ENCODE results near the gene SLCO3A1.

The SLCO3A1 gene

GRCh38 chr15:92000709-92001108 lies 147.2 kb downstream of the SLCO3A1 start:
- DNase-seq (ENCODE audit: low spot score): no peak
- in situ Hi-C loops (cut with MboI; ENCODE audit: low sequenced_read_pairs, unreplicated experiment): no loop called here
- TF ChIP-seq, protein P1, sequence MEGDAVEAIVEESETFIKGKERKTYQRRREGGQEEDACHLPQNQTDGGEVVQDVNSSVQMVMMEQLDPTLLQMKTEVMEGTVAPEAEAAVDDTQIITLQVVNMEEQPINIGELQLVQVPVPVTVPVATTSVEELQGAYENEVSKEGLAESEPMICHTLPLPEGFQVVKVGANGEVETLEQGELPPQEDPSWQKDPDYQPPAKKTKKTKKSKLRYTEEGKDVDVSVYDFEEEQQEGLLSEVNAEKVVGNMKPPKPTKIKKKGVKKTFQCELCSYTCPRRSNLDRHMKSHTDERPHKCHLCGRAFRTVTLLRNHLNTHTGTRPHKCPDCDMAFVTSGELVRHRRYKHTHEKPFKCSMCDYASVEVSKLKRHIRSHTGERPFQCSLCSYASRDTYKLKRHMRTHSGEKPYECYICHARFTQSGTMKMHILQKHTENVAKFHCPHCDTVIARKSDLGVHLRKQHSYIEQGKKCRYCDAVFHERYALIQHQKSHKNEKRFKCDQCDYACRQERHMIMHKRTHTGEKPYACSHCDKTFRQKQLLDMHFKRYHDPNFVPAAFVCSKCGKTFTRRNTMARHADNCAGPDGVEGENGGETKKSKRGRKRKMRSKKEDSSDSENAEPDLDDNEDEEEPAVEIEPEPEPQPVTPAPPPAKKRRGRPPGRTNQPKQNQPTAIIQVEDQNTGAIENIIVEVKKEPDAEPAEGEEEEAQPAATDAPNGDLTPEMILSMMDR (IDR thresholded peaks at IDR 0.05; ENCODE audit: borderline replicate concordance, control extremely low read depth, extremely low read depth, insufficient read depth, missing control alignments): no peak

DNA sequence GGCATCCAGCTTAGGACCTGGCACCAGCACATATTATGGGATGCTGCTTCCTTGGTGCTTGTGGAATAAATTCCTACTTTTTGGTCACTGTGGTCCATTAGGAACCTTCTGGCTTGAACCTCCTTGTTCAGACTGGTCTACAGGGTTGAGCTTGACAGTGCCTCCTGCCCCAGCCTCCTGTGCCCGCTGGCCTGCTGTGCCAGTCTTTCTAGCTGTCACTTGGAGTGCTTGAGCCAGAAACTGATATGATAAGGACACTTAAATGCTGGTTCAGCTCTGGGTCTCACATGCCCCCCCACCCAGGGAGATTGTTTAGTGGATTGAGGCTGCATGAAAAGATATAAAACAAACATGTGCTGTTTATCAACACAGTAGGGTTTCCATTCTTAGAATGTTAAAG lies 147.8 kb downstream of the SLCO3A1 start:
- in situ Hi-C loops (cut with MboI; ENCODE audit: low sequenced_read_pairs, unreplicated experiment): no loop called here
- TF ChIP-seq, protein P1 (IDR thresholded peaks at IDR 0.05; ENCODE audit: borderline replicate concordance, control extremely low read depth, extremely low read depth, insufficient read depth, missing control alignments): no peak
- no peak for DNase-seq (ENCODE audit: low spot score)

GRCh38 chr15:92002666-92003065 lies 149.2 kb downstream of the SLCO3A1 start:
- in situ Hi-C loops (cut with MboI; ENCODE audit: low sequenced_read_pairs, unreplicated experiment): no loop called here
- TF ChIP-seq, protein P1 (IDR thresholded peaks at IDR 0.05; ENCODE audit: borderline replicate concordance, control extremely low read depth, extremely low read depth, insufficient read depth, missing control alignments): no peak
- DNase-seq (ENCODE audit: low spot score): no peak

- in situ Hi-C loops (cut with MboI; ENCODE audit: low sequenced_read_pairs, unreplicated experiment): no loop called here
- TF ChIP-seq, protein P1 (IDR thresholded peaks at IDR 0.05; ENCODE audit: borderline replicate concordance, control extremely low read depth, extremely low read depth, insufficient read depth, missing control alignments): no peak
- no peak for DNase-seq (ENCODE audit: low spot score)
These were observed 150.1 kb downstream of the SLCO3A1 start for GRCh38 chr15:92003515-92004067.

DNA sequence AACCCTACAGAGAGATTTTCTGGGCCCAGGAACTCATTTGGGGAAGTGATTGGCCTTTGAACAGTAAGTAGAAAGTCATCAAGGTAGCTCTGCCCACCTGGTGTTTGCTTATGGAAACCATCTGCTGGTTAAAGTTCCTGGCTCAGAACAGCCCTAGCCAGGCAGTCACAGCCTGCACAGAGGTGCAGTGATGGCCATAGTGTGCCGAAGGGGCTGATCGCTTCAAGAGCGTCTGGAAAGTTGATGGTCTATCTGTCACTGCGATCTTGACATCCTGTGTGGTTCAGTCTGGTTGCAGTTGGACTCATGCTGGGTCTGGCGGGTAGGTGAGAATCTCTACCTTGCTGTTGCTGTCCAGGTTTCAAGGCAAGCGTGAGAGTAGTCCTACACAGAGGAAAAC lies 151.6 kb downstream of the SLCO3A1 start:
- in situ Hi-C loops (cut with MboI; ENCODE audit: low sequenced_read_pairs, unreplicated experiment): no loop called here
- DNase-seq (ENCODE audit: low spot score): no peak
- TF ChIP-seq, protein P1 (IDR thresholded peaks at IDR 0.05; ENCODE audit: borderline replicate concordance, control extremely low read depth, extremely low read depth, insufficient read depth, missing control alignments): no peak

DNA sequence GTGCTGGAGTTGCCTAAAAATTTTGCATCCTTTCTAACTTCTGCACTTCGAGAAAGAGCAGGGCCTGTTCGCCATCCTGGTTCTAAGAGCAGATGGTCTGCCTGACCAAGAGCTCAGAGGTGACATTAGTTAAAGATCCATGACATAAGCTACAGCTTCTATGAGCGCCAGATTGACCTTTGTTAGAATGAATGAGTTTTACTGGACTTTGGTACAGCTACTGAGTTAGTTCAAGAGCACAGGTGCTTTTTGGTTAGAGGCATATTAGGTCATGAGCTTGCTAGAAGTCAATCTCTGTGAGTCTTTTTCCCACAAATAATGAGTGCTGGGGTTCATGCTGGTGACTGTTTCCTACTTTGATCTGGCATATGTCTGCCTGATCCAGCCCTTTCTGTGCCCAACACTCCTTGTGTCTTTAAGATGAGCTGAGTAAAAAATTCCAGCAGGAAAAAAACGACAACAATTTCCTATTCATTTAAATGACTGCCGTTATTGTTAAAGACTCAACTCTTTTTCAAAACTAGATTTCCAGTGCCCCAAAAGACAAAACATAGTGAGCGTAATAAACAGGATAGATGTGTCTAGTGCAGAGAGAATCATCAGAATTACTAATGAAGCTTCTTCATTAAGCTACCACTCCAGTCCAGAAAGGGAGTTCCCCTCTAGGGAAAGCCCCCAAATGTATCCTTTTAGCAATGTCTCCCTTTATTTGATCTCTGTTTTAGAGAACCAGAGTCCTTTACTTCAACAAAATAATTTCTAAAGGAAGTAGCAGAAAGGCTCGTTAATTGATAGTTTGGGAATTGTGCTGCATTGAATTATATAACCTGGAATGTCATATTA lies 152.9 kb downstream of the SLCO3A1 start:
- TF ChIP-seq, protein P1 (IDR thresholded peaks at IDR 0.05; ENCODE audit: borderline replicate concordance, control extremely low read depth, extremely low read depth, insufficient read depth, missing control alignments): no peak
- in situ Hi-C loops (cut with MboI; ENCODE audit: low sequenced_read_pairs, unreplicated experiment): no loop called here
- no peak for DNase-seq (ENCODE audit: low spot score)

Data from GM13976 (cell line).